SHP77 treated with DMSO at 0.1 percent for 48 hours (cell line): ENCODE results near the gene KCNQ1.

ENCODE experiments used
- DNase-seq: peaks from one replicate; lab custom pipeline; 2025; lab: John Stamatoyannopoulos, UW

The KCNQ1 gene

GRCh38 chr11:2777871-2778629 is 333.2 kb downstream of the KCNQ1 start:
- DNase-seq = peak; percentile 6

- peak; percentile 21 for DNase-seq
Measured at GRCh38 chr11:2778630-2779498, 334.1 kb downstream of the KCNQ1 start.

- DNase-seq = no peak
Measured at GRCh38 chr11:2779499-2779980, 334.7 kb downstream of the KCNQ1 start.

- no peak for DNase-seq
Measured at GRCh38 chr11:2779981-2780849, 335.4 kb downstream of the KCNQ1 start.

- no peak for DNase-seq
Measured at GRCh38 chr11:2780850-2781407, 336.1 kb downstream of the KCNQ1 start.

- DNase-seq = no peak
Measured at GRCh38 chr11:2781408-2782274, 336.8 kb downstream of the KCNQ1 start.

- no peak for DNase-seq
Measured at GRCh38 chr11:2782769-2783168, 338.0 kb downstream of the KCNQ1 start.

GRCh38 chr11:2783536-2784082 is 338.8 kb downstream of the KCNQ1 start:
- no peak for DNase-seq

GRCh38 chr11:2787816-2788167 is 343.0 kb downstream of the KCNQ1 start:
- no peak for DNase-seq

GRCh38 chr11:2788168-2789071 is 343.6 kb downstream of the KCNQ1 start:
- DNase-seq = no peak

GRCh38 chr11:2789331-2789730 is 344.5 kb downstream of the KCNQ1 start:
- no peak for DNase-seq

GRCh38 chr11:2789791-2790567 is 345.2 kb downstream of the KCNQ1 start:
- no peak for DNase-seq

- no peak for DNase-seq
Measured at GRCh38 chr11:2790568-2790921, 345.7 kb downstream of the KCNQ1 start.

- no peak for DNase-seq
Measured at GRCh38 chr11:2791139-2791520, 346.3 kb downstream of the KCNQ1 start.

- no peak for DNase-seq
Measured at GRCh38 chr11:2791521-2792380, 346.9 kb downstream of the KCNQ1 start.

GRCh38 chr11:2792381-2793250 is 347.8 kb downstream of the KCNQ1 start:
- DNase-seq = no peak

GRCh38 chr11:2793701-2794045 is 348.9 kb downstream of the KCNQ1 start:
- no peak for DNase-seq
